HCT116 (cell line): ENCODE data around the gene FARP1. TPM values are rescaled to one million over a fixed set of nuclear protein-coding genes. Genes with fewer than 3 reads are reported as not detected.

Experiments
- ATAC-seq: fragments of 200-7000 bp; cut with Tn5 transposase; 2 replicates; pipeline ENCODE4 v1.9.1; 2020; ENCODE audit warnings: mild to moderate bottlenecking, moderate library complexity
- BruUV-seq: library from RNA; stranded (reverse); fragments of 400-500 nt; replicated peaks from 2 replicates; lab custom pipeline; 2021; lab: Mats Ljungman, UMichigan
- CTCF ChIA-PET: fragments of 300-600 bp; sonication (Branson Sonifier 250); formaldehyde crosslinking; loops from one replicate; lab custom pipeline; 2021; ENCODE audit warnings: antibody characterized with exemption; lab: Charles Lee
- POLR2A ChIA-PET: fragments of 300-600, 350-600 bp; sonication (Branson Sonifier 250); formaldehyde crosslinking; loops from one replicate; lab custom pipeline; 2021; ENCODE audit warnings: antibody characterized with exemption; lab: Charles Lee
- RAD21 ChIA-PET, 2 experiments: fragments of 300-600 bp; sonication (Branson Sonifier 250); formaldehyde crosslinking; loops; one replicate each; lab custom pipeline; 2023; ENCODE audit warnings: low total read pairs in 2 of 2; ENCODE audit not compliant: uncharacterized antibody in 2 of 2, unreplicated experiment in 2 of 2, low non-redundant PET in 1 of 2; lab: Charles Lee
- DNase-seq: peaks from one replicate; pipeline ENCODE4 v3.0.0-alpha.2; 2010; ENCODE audit warnings: low read depth, low spot score
- H2AFZ ChIP-seq: fragments of 200-600 bp; shearing (Covaris generic), sonication (generic); 2 replicates; pipeline ENCODE4 v1.6.1; 2017; ENCODE audit warnings: low read depth, mixed run types, mixed read lengths, antibody characterized with exemption, low read length; ENCODE audit not compliant: poor library complexity, severe bottlenecking
- H3K27ac ChIP-seq: 2 replicates; pipeline ENCODE4 v1.5.1; 2012; ENCODE audit warnings: low read depth, low read length
- H3K27me3 ChIP-seq: fragments of 200-600 bp; sonication (generic); 2 replicates; pipeline ENCODE4 v1.6.1; 2016; ENCODE audit warnings: mixed run types, low read length, mixed read lengths; ENCODE audit not compliant: insufficient read depth
- H3K36me3 ChIP-seq, 2 experiments: fragments of 200-500 bp in 1 of 2; fragments of 200-600 bp in 1 of 2; sonication (Bioruptor generic) in 1 of 2; sonication (generic) in 1 of 2; 2 replicates each; pipeline versions ENCODE4 v1.5.1 to v1.6.1; 2014 to 2016; ENCODE audit warnings: low read length in 2 of 2, inconsistent platforms in 1 of 2, mixed read lengths in 1 of 2, mixed run types in 1 of 2; ENCODE audit not compliant: insufficient read depth in 2 of 2, control insufficient read depth in 1 of 2
- H3K4me1 ChIP-seq, 2 experiments: fragments of 200-600 bp in 1 of 2; sonication (generic) in 1 of 2; 2 replicates each; pipeline versions ENCODE4 v1.5.1 to v1.6.1; 2012 to 2017; ENCODE audit warnings: low read length in 2 of 2, inconsistent platforms in 1 of 2, mild to moderate bottlenecking in 1 of 2, mixed read lengths in 1 of 2, mixed run types in 1 of 2, moderate library complexity in 1 of 2; ENCODE audit not compliant: insufficient read depth in 2 of 2, control insufficient read depth in 1 of 2
- H3K4me2 ChIP-seq: fragments of 200-600 bp; sonication (generic); 2 replicates; pipeline ENCODE4 v1.6.1; 2017; ENCODE audit warnings: mixed run types, low read length, mixed read lengths
- H3K4me3 ChIP-seq, 2 experiments: fragments of 200-600 bp in 1 of 2; sonication (generic) in 1 of 2; replicated peaks in 1 of 2; 2 replicates each; pipeline ENCODE4 v1.5.1; 2011 to 2016; ENCODE audit warnings: low read length in 2 of 2, control low read depth in 1 of 2, low read depth in 1 of 2, mild to moderate bottlenecking in 1 of 2, mixed read lengths in 1 of 2, mixed run types in 1 of 2
- H3K79me2 ChIP-seq: fragments of 200-600 bp; sonication (generic); 2 replicates; pipeline ENCODE4 v1.6.1; 2017; ENCODE audit warnings: mild to moderate bottlenecking, mixed run types, low read length, moderate library complexity, mixed read lengths; ENCODE audit not compliant: insufficient read depth
- H3K9ac ChIP-seq: fragments of 200-600 bp; sonication (generic); 2 replicates; pipeline ENCODE4 v1.6.1; 2016; ENCODE audit warnings: low read length, mixed read lengths
- H3K9me2 ChIP-seq: fragments of 200-600 bp; sonication (generic), shearing (Covaris generic); 2 replicates; pipeline ENCODE4 v1.6.1; 2017; ENCODE audit warnings: mixed run types, mild to moderate bottlenecking, moderate library complexity; ENCODE audit not compliant: insufficient read depth
- H3K9me3 ChIP-seq, 2 experiments: fragments of 200-500 bp in 1 of 2; fragments of 200-600 bp in 1 of 2; sonication (Bioruptor generic) in 1 of 2; sonication (generic) in 1 of 2; 2 replicates each; pipeline ENCODE4 v1.6.1; 2014 to 2017; ENCODE audit warnings: low read length in 2 of 2, mixed read lengths in 2 of 2, inconsistent platforms in 1 of 2, low read depth in 1 of 2, mild to moderate bottlenecking in 1 of 2, mixed run types in 1 of 2, moderate library complexity in 1 of 2; ENCODE audit not compliant: control insufficient read depth in 1 of 2, insufficient read depth in 1 of 2
- H4K20me1 ChIP-seq: fragments of 200-600 bp; sonication (generic), shearing (Covaris generic); 2 replicates; pipeline ENCODE4 v1.6.1; 2017; ENCODE audit warnings: mixed run types, mild to moderate bottlenecking, moderate library complexity; ENCODE audit not compliant: insufficient read depth
- CBX3 ChIP-seq: IDR thresholded peaks from 2 replicates; pipeline ENCODE4 v1.6.1; 2012; ENCODE audit warnings: low read depth
- CEBPB ChIP-seq: IDR thresholded peaks from 2 replicates; pipeline ENCODE4 v1.6.1; 2012; ENCODE audit warnings: low read depth
- ELF1 ChIP-seq: IDR thresholded peaks from 2 replicates; pipeline ENCODE4 v1.6.1; 2012; ENCODE audit warnings: low read depth, borderline replicate concordance
- FOSL1 ChIP-seq: IDR thresholded peaks from 2 replicates; pipeline ENCODE4 v1.6.1; 2012; ENCODE audit warnings: low read depth
- POLR2AphosphoS5 ChIP-seq: IDR thresholded peaks from 2 replicates; pipeline ENCODE4 v1.6.1; 2011; ENCODE audit warnings: mild to moderate bottlenecking, low read depth, low read length, moderate library complexity
- RAD21 ChIP-seq: IDR thresholded peaks from 2 replicates; pipeline ENCODE4 v1.6.1; 2012; ENCODE audit warnings: low read depth, mild to moderate bottlenecking
- SRF ChIP-seq: IDR thresholded peaks from 2 replicates; pipeline ENCODE4 v1.6.1; 2012; ENCODE audit warnings: low read depth
- intact Hi-C: fragments of 100-400 bp; cut with micrococcal nuclease; formaldehyde crosslinking; loops from 2 replicates; pipeline ENCODE4 v1.10.0; 2022
- total RNA-seq: library from RNA; stranded (reverse); gene quantifications from one replicate; pipeline ENCODE4 v1.2.1, GENCODE V29; 2021; ENCODE audit not compliant: unreplicated experiment

FARP1 gene
- total RNA-seq, 1 experiment from 2014 or later = 30.5 TPM

DNA sequence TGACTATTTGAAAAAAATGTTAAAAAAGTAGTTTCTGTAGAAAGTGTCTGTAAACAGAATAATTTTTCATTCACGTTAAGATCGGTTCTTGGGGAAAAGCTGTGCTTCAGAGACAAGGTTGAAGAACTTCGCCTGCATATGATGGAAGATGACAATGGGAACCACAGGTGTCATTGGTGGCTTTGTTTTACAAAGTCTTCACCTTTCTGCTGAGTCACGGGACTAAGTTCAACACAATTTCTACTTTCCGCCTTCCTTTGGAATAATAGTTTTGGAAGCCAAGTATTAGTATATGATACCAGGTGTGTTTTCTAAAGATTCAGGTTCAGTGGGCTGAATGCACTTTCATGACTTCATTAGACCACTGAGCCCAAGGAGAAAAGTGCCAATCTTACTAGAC is 189.8 kb downstream of the FARP1 start:
- ChIA-PET CTCF (no interaction called here), RAD21 (no interaction called here), POLR2A (no interaction called here)
- Histone ChIP-seq H3K9me2 (no peaks in the 10 kb centered on the region), H3K4me1 (no peaks in the 10 kb centered on the region), H4K20me1 (no peaks in the 10 kb centered on the region), H3K27ac (no peak overlapping the region), H3K79me2 (no peaks in the 10 kb centered on the region), H3K9ac (no peak overlapping the region), H2AFZ (no peak overlapping the region), H3K27me3 (no peaks in the 10 kb centered on the region), H3K4me2 (no peak overlapping the region), H3K36me3 (no peaks in the 10 kb centered on the region), H3K9me3 (no peaks in the 10 kb centered on the region), H3K4me3 (no peak overlapping the region)
- no peak for ATAC-seq
- TF ChIP-seq POLR2AphosphoS5 (no peak), SRF (no peak), ELF1 (no peak), FOSL1 (no peak), RAD21 (no peak)
- no TSS peak for BruUV-seq
- intact Hi-C loops = no loop called here
- DNase-seq = no peak

DNA sequence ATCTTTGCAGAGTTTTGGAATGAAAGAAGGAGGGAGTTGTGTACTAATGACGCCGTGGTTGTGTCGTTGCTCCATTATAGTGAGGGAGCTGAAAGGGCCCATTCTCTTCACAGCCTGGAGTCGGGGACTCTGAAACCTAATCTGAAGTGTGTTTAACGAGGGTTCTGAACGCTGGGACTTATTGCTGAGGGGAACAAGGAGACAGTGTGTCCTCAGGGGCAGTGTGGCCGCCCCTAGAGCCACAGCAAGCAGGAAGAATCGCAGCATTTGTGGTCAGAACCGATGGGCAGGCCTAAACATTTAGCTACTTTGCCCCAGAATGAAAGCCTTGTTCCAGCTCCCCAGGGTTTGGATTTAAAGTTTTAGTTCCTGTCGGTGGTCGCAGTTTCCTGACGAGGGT is 190.6 kb downstream of the FARP1 start:
- intact Hi-C loops = no loop called here
- no peaks in the 10 kb centered on the region for H4K20me1 ChIP-seq
- TF ChIP-seq POLR2AphosphoS5 (no peak), CEBPB (no peak), CBX3 (no peak)
- TF ChIP-seq, all 23 proteins: peak for 0
- CTCF ChIA-PET = no interaction called here
- H3K27me3 ChIP-seq = no peaks in the 10 kb centered on the region
- DNase-seq (no peak), ATAC-seq (no peak)
- H3K4me3 ChIP-seq = no peak overlapping the region
- H3K36me3 ChIP-seq = no peaks in the 10 kb centered on the region
- H3K9me2 ChIP-seq = no peaks in the 10 kb centered on the region
- no peak overlapping the region for H3K27ac ChIP-seq
- RAD21 ChIA-PET = no interaction called here
- no peaks in the 10 kb centered on the region for H3K9me3 ChIP-seq
- POLR2A ChIA-PET = no interaction called here
- H3K4me1 ChIP-seq = no peaks in the 10 kb centered on the region
- no peak overlapping the region for H3K4me2 ChIP-seq
- no peak overlapping the region for H2AFZ ChIP-seq
- H3K9ac ChIP-seq = no peak overlapping the region
- no peaks in the 10 kb centered on the region for H3K79me2 ChIP-seq
- no TSS peak for BruUV-seq
